Measurements from ENCODE around the gene SETD9.

SETD9 gene

DNA sequence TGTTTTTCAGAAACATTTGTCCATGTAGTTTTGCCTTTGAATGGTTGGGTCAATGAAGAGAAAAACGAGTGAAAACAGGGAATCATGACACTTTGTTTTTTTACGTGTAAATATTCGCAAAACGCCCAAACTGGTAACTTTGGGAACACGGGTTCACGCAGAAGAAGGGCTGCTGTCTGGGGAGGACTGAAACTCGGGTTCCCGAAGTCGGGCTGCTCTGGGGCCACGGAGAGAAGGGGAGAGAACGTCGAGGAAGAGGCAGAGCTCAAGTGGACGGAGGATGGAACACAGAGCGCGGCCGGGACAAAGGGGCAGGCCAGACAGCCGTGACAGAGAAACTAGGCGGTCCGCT is 478 bp upstream of the SETD9 start:
- Histone ChIP-seq H3K27me3 (ENCODE audit: insufficient read depth, low read length) (no peaks in the 10 kb centered on the region), H3K36me3 (ENCODE audit: insufficient read depth, low read length) (peaks cover 3% of the 10 kb centered on the region), H3K4me3 (ENCODE audit: low read length) (peak overlapping the region; percentile 76), H3K9me3 (ENCODE audit: low read length) (peaks cover 2% of the 10 kb centered on the region), H2AFZ (ENCODE audit: low read depth, low read length) (peak overlapping the region; percentile 81), H3K4me1 (ENCODE audit: insufficient read depth, low read length) (peaks cover 10% of the 10 kb centered on the region)

DNA sequence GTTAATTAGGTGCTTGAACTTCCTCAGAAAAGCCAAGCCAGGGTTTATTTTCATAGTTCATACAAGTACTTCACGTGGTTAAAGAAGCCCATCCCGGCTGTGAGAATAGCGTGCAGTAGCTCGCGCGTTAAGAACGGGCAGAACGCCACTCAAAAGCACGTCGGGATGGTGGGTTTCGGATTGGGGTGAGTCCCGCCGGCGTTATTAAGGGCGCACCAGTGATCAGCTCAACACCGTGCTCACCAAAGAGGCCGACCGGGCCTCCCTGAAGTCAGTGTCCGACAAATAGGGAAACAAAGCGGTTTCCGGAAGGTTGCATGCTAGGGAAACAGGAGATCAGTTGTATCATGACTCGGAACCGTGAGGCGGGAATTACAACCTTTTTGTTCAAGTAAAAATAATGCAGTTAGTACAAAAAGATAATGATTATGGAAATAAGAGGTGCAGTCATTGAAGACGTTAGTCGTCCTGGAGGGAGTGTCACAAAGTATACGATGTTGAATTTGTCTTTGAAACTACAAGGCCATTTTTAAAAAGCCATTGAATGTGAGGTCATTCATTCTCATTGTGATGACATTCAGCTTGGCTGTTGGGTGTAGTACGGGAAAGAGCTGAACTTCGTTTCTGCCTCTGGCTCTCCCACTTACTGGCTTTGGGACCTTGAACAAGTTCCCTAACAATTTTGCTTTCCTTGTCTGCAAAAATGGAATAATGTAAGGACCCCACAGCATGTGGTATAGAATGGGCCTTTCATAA is 992 bp downstream of the SETD9 start:
- Histone ChIP-seq H3K9me3 (ENCODE audit: low read length) (no peaks in the 10 kb centered on the region), H3K4me3 (ENCODE audit: low read length) (peak overlapping the region; percentile 59), H2AFZ (ENCODE audit: low read depth, low read length) (peak overlapping the region; percentile 45), H3K4me1 (ENCODE audit: insufficient read depth, low read length) (peaks cover 10% of the 10 kb centered on the region), H3K36me3 (ENCODE audit: insufficient read depth, low read length) (peaks cover 6% of the 10 kb centered on the region), H3K27me3 (ENCODE audit: insufficient read depth, low read length) (no peaks in the 10 kb centered on the region)

DNA sequence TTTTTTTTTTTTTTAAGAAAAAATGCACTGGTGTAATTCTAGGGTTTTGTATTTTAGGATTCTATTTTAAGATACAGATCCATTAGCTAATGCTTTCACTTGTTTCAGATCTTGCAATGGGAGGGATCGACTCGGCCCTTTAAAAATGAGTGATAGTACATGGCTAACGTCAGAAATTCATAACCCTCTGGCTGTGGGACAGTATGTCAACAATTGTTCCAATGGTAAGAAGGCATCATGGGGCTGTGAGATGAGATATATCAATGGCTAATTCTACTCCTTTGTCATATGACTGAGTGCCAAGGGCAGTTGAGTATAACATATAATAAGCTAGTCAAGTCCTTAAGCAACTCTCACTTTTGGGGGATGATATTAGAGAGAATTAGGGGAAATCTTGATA is 4.4 kb downstream of the SETD9 start:
- no peak overlapping the region for H2AFZ ChIP-seq (ENCODE audit: low read depth, low read length)
- no peaks in the 10 kb centered on the region for H3K9me3 ChIP-seq (ENCODE audit: low read length)
- H3K4me3 ChIP-seq (ENCODE audit: low read length): no peak overlapping the region
- peaks cover 7% of the 10 kb centered on the region for H3K4me1 ChIP-seq (ENCODE audit: insufficient read depth, low read length)
- H3K27me3 ChIP-seq (ENCODE audit: insufficient read depth, low read length): no peaks in the 10 kb centered on the region
- peaks cover 9% of the 10 kb centered on the region for H3K36me3 ChIP-seq (ENCODE audit: insufficient read depth, low read length)

DNA sequence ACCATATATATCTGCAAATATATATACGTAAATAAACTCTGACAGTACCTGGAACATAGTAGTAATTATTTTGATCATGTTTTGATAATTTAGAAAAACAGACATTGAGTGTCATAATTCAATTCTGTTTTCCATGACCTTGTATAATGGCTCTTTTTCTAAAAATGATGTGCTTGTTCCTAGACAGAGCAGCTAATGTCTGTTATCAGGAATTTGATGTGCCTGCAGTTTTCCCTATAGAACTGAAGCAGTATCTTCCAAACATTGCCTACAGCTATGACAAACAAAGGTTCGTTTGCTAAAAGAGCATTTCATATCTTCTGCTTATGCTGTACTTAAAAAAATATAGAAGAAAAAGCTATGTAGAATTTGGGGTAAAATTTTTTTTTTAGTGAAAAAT is 5.3 kb downstream of the SETD9 start:
- Histone ChIP-seq H3K4me1 (ENCODE audit: insufficient read depth, low read length) (peaks cover 7% of the 10 kb centered on the region), H3K4me3 (ENCODE audit: low read length) (no peak overlapping the region), H3K9me3 (ENCODE audit: low read length) (no peaks in the 10 kb centered on the region), H3K27me3 (ENCODE audit: insufficient read depth, low read length) (no peaks in the 10 kb centered on the region), H2AFZ (ENCODE audit: low read depth, low read length) (no peak overlapping the region), H3K36me3 (ENCODE audit: insufficient read depth, low read length) (peaks cover 12% of the 10 kb centered on the region)

DNA sequence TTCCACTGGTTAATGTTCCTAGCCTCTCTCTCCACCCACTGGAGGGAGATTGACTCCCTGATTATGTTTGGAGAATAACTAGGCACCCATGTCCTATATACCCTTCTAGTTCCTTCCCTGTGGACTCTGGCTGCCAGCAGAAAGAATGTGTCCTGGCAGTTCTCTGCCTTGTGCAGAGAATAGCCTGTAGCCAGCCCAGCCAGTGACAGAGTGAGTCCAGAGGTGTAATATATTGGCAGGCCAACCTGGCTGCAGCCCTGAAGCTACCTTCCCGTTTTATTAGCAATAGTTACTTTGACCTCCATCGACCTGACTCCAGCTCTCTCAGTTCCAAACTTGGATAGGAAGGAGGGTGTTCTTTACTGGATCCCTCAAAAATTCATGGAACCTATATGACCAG is 8.1 kb downstream of the SETD9 start:
- Histone ChIP-seq H3K4me1 (ENCODE audit: insufficient read depth, low read length) (no peaks in the 10 kb centered on the region), H2AFZ (ENCODE audit: low read depth, low read length) (no peak overlapping the region), H3K4me3 (ENCODE audit: low read length) (no peak overlapping the region), H3K36me3 (ENCODE audit: insufficient read depth, low read length) (peaks cover 31% of the 10 kb centered on the region), H3K9me3 (ENCODE audit: low read length) (no peaks in the 10 kb centered on the region), H3K27me3 (ENCODE audit: insufficient read depth, low read length) (no peaks in the 10 kb centered on the region)

DNA sequence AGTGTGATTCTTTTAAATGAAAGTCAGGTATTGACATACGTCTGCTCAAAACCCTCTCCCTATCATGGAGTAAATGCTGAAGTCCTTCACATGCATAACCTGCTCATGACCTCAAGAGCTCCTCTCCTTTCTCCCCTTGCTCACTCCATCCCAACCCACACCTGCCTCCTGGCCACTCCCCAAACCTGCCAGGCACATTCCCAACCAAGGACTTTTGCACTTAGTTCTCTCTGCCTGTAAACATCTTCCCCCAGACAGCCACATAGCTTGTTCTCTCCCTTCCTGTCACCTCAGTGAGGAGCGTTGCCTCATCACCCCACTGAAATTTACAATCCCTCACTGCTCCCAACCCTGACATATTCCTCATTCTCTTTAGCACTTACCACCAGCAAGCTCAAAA is 8.7 kb downstream of the SETD9 start:
- Histone ChIP-seq H3K4me3 (ENCODE audit: low read length) (no peak overlapping the region), H2AFZ (ENCODE audit: low read depth, low read length) (no peak overlapping the region), H3K36me3 (ENCODE audit: insufficient read depth, low read length) (peaks cover 36% of the 10 kb centered on the region), H3K27me3 (ENCODE audit: insufficient read depth, low read length) (no peaks in the 10 kb centered on the region), H3K9me3 (ENCODE audit: low read length) (peaks cover 2% of the 10 kb centered on the region), H3K4me1 (ENCODE audit: insufficient read depth, low read length) (no peaks in the 10 kb centered on the region)

DNA sequence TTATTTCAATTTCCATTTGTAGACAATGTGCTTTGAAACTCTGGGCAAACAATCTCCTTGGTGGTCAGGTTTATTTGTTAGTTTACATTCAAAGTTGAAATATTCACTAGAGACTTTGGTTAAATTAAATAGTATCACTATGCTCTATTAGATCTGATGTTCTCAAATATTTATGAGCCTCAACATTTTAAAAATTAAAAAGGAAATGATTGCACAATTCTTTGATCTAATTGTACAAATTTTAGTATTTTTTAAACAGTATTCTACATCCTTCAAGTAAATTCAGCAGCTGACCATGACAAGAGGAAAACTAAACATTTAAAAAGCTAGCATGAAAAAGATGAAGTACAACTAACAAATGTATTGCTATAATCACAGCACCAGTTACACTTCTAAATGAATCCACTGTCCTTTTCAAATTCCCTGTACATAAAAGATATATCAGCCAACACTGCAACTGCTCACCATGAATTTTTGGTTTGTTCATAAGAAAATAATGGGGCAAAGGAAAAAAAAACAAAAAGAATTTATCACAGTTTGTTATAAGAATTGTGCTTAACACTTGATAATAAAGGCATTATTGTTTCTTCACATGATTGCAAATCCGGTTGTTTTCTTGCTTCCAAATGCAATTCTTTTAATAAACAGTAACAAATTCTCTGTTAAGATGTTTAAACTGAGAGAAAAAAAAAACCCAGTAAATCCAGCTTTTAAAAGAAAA is 10.7 kb downstream of the SETD9 start:
- H2AFZ ChIP-seq (ENCODE audit: low read depth, low read length): no peak overlapping the region
- H3K9me3 ChIP-seq (ENCODE audit: low read length): peaks cover 6% of the 10 kb centered on the region
- peaks cover 52% of the 10 kb centered on the region for H3K36me3 ChIP-seq (ENCODE audit: insufficient read depth, low read length)

DNA sequence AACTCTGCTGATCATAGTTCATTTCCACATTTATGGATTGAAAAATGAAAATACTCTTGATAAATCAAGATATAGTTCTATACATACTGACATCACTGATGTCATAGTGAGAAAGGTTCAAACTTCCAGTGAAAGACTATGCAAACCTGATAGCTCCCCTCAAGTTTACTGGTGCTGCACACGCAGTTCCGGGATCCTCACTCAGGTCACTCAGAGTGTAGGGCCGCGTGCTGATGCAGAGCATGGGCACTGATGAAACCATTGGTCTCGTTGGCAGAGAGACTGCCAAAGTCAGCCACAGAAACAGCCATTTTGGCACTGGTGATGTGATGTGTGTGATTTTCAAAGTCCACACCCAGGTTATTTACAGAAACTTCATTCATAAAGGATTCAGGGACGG is 13.5 kb downstream of the SETD9 start:
- Histone ChIP-seq H3K4me1 (ENCODE audit: insufficient read depth, low read length) (no peaks in the 10 kb centered on the region), H3K4me3 (ENCODE audit: low read length) (no peak overlapping the region), H3K27me3 (ENCODE audit: insufficient read depth, low read length) (no peaks in the 10 kb centered on the region), H3K9me3 (ENCODE audit: low read length) (peaks cover 6% of the 10 kb centered on the region), H3K36me3 (ENCODE audit: insufficient read depth, low read length) (peaks cover 75% of the 10 kb centered on the region), H2AFZ (ENCODE audit: low read depth, low read length) (no peak overlapping the region)

More for the DNA sequence above, 10.7 kb downstream of the SETD9 start:
- no peaks in the 10 kb centered on the region for H3K27me3 ChIP-seq (ENCODE audit: insufficient read depth, low read length)
- H3K4me3 ChIP-seq (ENCODE audit: low read length): no peak overlapping the region
- H3K4me1 ChIP-seq (ENCODE audit: insufficient read depth, low read length): no peaks in the 10 kb centered on the region

DNA sequence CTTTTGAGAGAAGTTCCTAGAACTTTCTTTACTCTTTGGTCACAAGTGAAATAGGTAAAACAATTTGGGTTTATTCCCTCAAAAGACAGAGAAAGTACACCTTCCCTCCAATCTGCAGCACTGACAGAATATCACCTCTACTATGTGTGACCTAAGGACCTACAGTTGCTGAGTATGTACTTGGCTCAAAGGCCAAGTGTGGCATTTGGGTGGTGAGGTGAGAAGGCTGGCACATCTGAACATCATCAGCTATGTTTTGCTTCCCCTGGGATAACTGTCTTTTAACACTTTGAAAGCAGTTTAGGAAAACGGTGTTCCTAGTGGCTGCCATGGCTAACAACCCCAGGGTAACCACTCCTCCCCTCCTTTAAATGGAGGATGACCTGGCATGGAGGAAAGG is 24.9 kb downstream of the SETD9 start:
- Histone ChIP-seq H2AFZ (ENCODE audit: low read depth, low read length) (no peak overlapping the region), H3K36me3 (ENCODE audit: insufficient read depth, low read length) (peaks cover 89% of the 10 kb centered on the region), H3K27me3 (ENCODE audit: insufficient read depth, low read length) (no peaks in the 10 kb centered on the region), H3K9me3 (ENCODE audit: low read length) (no peaks in the 10 kb centered on the region), H3K4me3 (ENCODE audit: low read length) (no peak overlapping the region), H3K4me1 (ENCODE audit: insufficient read depth, low read length) (no peaks in the 10 kb centered on the region)

DNA sequence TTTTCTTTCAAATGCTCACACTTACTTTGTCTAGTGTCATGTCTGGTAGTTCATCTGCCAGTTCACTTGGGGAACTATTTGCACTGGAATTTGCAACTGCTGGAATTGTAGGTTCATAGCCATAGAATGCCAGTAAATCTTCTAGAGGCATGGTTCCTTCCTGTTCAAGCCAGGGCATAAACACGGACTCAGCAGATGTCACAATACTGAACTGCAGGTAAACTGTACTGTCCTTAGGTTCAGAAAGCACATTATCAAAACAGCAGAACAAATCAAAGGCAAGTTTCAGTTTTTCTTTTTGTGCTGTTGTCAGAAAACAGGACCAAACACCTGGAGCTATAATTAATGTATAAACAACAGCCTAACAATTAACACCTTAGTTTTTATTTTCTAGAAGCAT is 29.5 kb downstream of the SETD9 start:
- Histone ChIP-seq H3K27me3 (ENCODE audit: insufficient read depth, low read length) (no peaks in the 10 kb centered on the region), H2AFZ (ENCODE audit: low read depth, low read length) (no peak overlapping the region), H3K4me1 (ENCODE audit: insufficient read depth, low read length) (no peaks in the 10 kb centered on the region), H3K9me3 (ENCODE audit: low read length) (no peaks in the 10 kb centered on the region), H3K4me3 (ENCODE audit: low read length) (no peak overlapping the region), H3K36me3 (ENCODE audit: insufficient read depth, low read length) (peaks cover 89% of the 10 kb centered on the region)

DNA sequence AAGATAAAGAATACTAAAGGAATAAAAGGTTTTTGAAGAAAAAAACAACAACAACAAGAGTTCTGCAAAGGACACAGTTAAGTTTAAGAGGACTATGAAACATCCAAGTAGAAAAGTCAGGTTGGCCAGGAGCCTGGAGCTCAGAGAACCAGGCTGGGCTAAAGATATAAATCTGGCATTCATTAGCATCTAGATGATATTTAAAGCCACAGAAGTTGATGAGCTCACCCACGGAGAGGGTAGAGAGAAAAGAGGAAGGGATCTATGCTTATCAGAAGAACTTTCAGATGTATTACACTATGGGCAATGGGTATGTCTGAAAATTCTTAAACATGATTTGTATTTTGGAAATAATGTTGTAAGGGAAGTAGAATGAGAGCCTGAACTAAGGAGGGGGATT is 32.6 kb downstream of the SETD9 start:
- H3K9me3 ChIP-seq (ENCODE audit: low read length): no peaks in the 10 kb centered on the region
- no peaks in the 10 kb centered on the region for H3K4me1 ChIP-seq (ENCODE audit: insufficient read depth, low read length)
- H2AFZ ChIP-seq (ENCODE audit: low read depth, low read length): no peak overlapping the region
- H3K27me3 ChIP-seq (ENCODE audit: insufficient read depth, low read length): no peaks in the 10 kb centered on the region
- H3K36me3 ChIP-seq (ENCODE audit: insufficient read depth, low read length): peaks cover 88% of the 10 kb centered on the region
- H3K4me3 ChIP-seq (ENCODE audit: low read length): no peak overlapping the region

DNA sequence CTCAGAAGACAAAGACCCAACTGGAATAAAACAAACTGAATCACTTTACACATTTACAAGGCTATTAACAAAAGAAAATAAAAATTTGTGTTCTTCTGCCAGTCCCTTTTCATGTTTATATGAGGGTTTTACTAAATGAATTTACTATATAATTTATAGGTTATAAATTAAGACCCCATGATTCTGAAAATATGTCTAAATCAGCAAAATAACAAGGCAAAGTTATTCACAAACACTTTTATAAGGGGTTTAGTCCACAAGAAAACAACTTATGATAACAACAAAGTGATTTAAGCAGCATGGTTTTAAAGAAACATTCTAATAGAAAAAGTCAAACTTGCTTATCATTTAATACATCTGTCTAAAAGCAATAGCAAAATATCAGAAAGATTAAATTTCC is 37.7 kb downstream of the SETD9 start:
- Histone ChIP-seq H2AFZ (ENCODE audit: low read depth, low read length) (no peak overlapping the region), H3K4me3 (ENCODE audit: low read length) (no peak overlapping the region), H3K36me3 (ENCODE audit: insufficient read depth, low read length) (peaks cover 57% of the 10 kb centered on the region), H3K9me3 (ENCODE audit: low read length) (no peaks in the 10 kb centered on the region), H3K27me3 (ENCODE audit: insufficient read depth, low read length) (no peaks in the 10 kb centered on the region), H3K4me1 (ENCODE audit: insufficient read depth, low read length) (peaks cover 8% of the 10 kb centered on the region)

DNA sequence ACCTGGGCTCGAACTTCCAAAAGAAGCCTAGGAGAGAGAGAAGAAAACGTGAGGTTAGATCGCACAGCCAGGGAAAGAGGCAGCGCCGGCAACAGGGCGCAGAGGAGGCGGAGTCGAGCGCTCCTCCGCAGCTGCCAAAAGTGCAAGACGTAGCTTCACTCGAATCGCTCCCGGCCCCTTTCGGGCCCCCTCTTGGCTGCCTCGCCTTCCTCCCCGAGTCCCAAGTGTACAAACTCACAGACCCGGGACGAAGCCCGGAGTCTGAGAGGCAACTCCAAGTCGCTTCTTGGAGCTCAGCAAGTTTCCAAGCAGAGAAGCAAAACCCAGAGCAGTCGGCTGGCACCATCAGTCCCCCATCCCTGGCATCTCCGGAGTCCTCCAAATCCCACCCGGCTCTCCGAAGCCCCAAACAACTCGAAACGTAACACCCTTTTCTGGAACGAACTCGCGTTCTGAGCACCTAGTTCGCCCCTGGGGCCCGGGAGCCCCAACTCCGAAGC is 41.3 kb downstream of the SETD9 start:
- Histone ChIP-seq H3K27me3 (ENCODE audit: insufficient read depth, low read length) (no peaks in the 10 kb centered on the region), H2AFZ (ENCODE audit: low read depth, low read length) (peak overlapping the region; percentile 57), H3K4me3 (ENCODE audit: low read length) (peak overlapping the region; percentile 53), H3K4me1 (ENCODE audit: insufficient read depth, low read length) (peaks cover 8% of the 10 kb centered on the region), H3K9me3 (ENCODE audit: low read length) (no peaks in the 10 kb centered on the region), H3K36me3 (ENCODE audit: insufficient read depth, low read length) (peaks cover 27% of the 10 kb centered on the region)

All from neuron (in vitro differentiated cells).